Vagina (tissue), 2 donors: ENCODE measurements around the gene CFAP221. TPM values are rescaled to one million over a fixed set of nuclear protein-coding genes. Genes with fewer than 3 reads are reported as not detected.
"Not testable (repeated sequence)": the region's sequence is repeated elsewhere in the genome, so short reads cannot be mapped to it uniquely, and the experiment has no call there.

Source experiments
- DNase-seq, 2 donors: peaks; one replicate each; pipeline ENCODE4 v3.0.0-alpha.2; 2017; ENCODE audit errors: extremely low spot score in 2 of 2
- H3K27ac ChIP-seq: fragments of 200-600 bp; sonication (generic); one replicate; pipeline ENCODE4 v1.5.1; 2019
- H3K27me3 ChIP-seq: fragments of 200-600 bp; sonication (generic); one replicate; pipeline ENCODE4 v1.5.1; 2019
- H3K36me3 ChIP-seq, 2 donors: fragments of 200-600 bp; sonication (generic); one replicate each; pipeline ENCODE4 v1.5.1; 2017 to 2019
- H3K4me1 ChIP-seq: fragments of 200-600 bp; sonication (generic); one replicate; pipeline ENCODE4 v1.5.1; 2019
- H3K4me3 ChIP-seq, 2 donors: fragments of 200-600 bp; sonication (generic); 1 replicate in 1 of 2; 2 replicates in 1 of 2; pipeline ENCODE4 v1.5.1; 2016 to 2019
- H3K9me3 ChIP-seq: fragments of 200-600 bp; sonication (generic); one replicate; pipeline ENCODE4 v1.5.1; 2019
- CTCF ChIP-seq, 3 experiments: fragments of 450-650 bp in 2 of 3; fragments of 200-600 bp in 1 of 3; sonication (generic) in 1 of 3; IDR thresholded peaks; one replicate each; pipeline ENCODE4 v1.5.1; 2017 to 2019; ENCODE audit warnings: antibody characterized with exemption in 3 of 3, mild to moderate bottlenecking in 2 of 3, moderate library complexity in 2 of 3
- POLR2A ChIP-seq, 2 donors: fragments of 450-650 bp; IDR thresholded peaks; one replicate each; pipeline ENCODE4 v1.6.1; 2017; ENCODE audit warnings: antibody characterized with exemption in 2 of 2, mild to moderate bottlenecking in 2 of 2, moderate library complexity in 2 of 2
- POLR2AphosphoS5 ChIP-seq, 2 donors: sonication (generic); formaldehyde crosslinking; IDR thresholded peaks; one replicate each; pipeline ENCODE4 v1.9.0; 2017; ENCODE audit warnings: antibody characterized with exemption in 2 of 2, mild to moderate bottlenecking in 2 of 2, low read depth in 1 of 2; ENCODE audit not compliant: insufficient read depth in 1 of 2
- intact Hi-C: fragments of 100-400 bp; cut with DNase I; formaldehyde crosslinking; loops from one replicate; pipeline ENCODE4 v1.15.1; 2023
- total RNA-seq: library from RNA; depleted of rRNA; stranded (reverse); fragments of >200 nt; gene quantifications from one replicate; pipeline ENCODE4 v1.2.3, GENCODE V29; 2016

The CFAP221 gene
- total RNA-seq, 1 donor from 2014 or later, result 3.9 TPM

GRCh38 chr2:119617455-119617854, 73.2 kb downstream of the CFAP221 start:
- H3K4me1 ChIP-seq, result no peaks in the 10 kb centered on the region
- no peak overlapping the region for H3K27ac ChIP-seq
- peaks cover 9% of the 10 kb centered on the region for H3K9me3 ChIP-seq
- no peaks in the 10 kb centered on the region for H3K27me3 ChIP-seq
- no peak overlapping the region for H3K4me3 ChIP-seq
- intact Hi-C loops, result no loop called here
- no peaks in the 10 kb centered on the region for H3K36me3 ChIP-seq
- TF ChIP-seq POLR2A (IDR thresholded peaks at IDR 0.05), result no peak
- no peak for TF ChIP-seq POLR2AphosphoS5 (IDR thresholded peaks at IDR 0.05; ENCODE audit: insufficient read depth in 1 of 2, low read depth in 1 of 2)
- DNase-seq, result no peak

- H3K27ac ChIP-seq, H3K36me3 ChIP-seq, H3K27me3 ChIP-seq, intact Hi-C loops, DNase-seq, H3K4me1 ChIP-seq, H3K9me3 ChIP-seq, H3K4me3 ChIP-seq: not testable (repeated sequence)
These were observed 74.5 kb downstream of the CFAP221 start for GRCh38 chr2:119618725-119619124.

- TF ChIP-seq POLR2AphosphoS5 (IDR thresholded peaks at IDR 0.05; ENCODE audit: insufficient read depth in 1 of 2, low read depth in 1 of 2), result no peak
- no peak for TF ChIP-seq POLR2A (IDR thresholded peaks at IDR 0.05)
- TF ChIP-seq CTCF (IDR thresholded peaks at IDR 0.05), result no peak
- Histone ChIP-seq H3K4me1 (no peaks in the 10 kb centered on the region), H3K36me3 (no peaks in the 10 kb centered on the region), H3K9me3 (no peaks in the 10 kb centered on the region), H3K27me3 (no peaks in the 10 kb centered on the region), H3K4me3 (no peak overlapping the region), H3K27ac (no peak overlapping the region)
- intact Hi-C loops, result no loop called here
- DNase-seq, result no peak
These were observed 81.0 kb downstream of the CFAP221 start for GRCh38 chr2:119625226-119625625.

GRCh38 chr2:119629323-119629825, 85.1 kb downstream of the CFAP221 start:
- Histone ChIP-seq H3K4me1 (no peaks in the 10 kb centered on the region), H3K9me3 (no peaks in the 10 kb centered on the region), H3K27me3 (no peaks in the 10 kb centered on the region), H3K27ac (no peak overlapping the region), H3K36me3 (no peaks in the 10 kb centered on the region), H3K4me3 (no peak overlapping the region)
- TF ChIP-seq POLR2A (IDR thresholded peaks at IDR 0.05), result no peak
- TF ChIP-seq CTCF (IDR thresholded peaks at IDR 0.05), result no peak
- no peak for TF ChIP-seq POLR2AphosphoS5 (IDR thresholded peaks at IDR 0.05; ENCODE audit: insufficient read depth in 1 of 2, low read depth in 1 of 2)
- DNase-seq, result no peak
- intact Hi-C loops, result no loop called here

GRCh38 chr2:119630121-119630520, 85.9 kb downstream of the CFAP221 start:
- DNase-seq, result no peak
- Histone ChIP-seq H3K36me3 (no peaks in the 10 kb centered on the region), H3K27me3 (no peaks in the 10 kb centered on the region), H3K4me3 (no peak overlapping the region), H3K4me1 (no peaks in the 10 kb centered on the region), H3K27ac (no peak overlapping the region), H3K9me3 (no peaks in the 10 kb centered on the region)
- intact Hi-C loops, result no loop called here
- no peak for TF ChIP-seq CTCF (IDR thresholded peaks at IDR 0.05)
- no peak for TF ChIP-seq POLR2A (IDR thresholded peaks at IDR 0.05)
- TF ChIP-seq POLR2AphosphoS5 (IDR thresholded peaks at IDR 0.05; ENCODE audit: insufficient read depth in 1 of 2, low read depth in 1 of 2), result no peak

GRCh38 chr2:119637371-119637770, 93.1 kb downstream of the CFAP221 start:
- TF ChIP-seq POLR2A (IDR thresholded peaks at IDR 0.05) (no peak), CTCF (IDR thresholded peaks at IDR 0.05) (no peak), POLR2AphosphoS5 (IDR thresholded peaks at IDR 0.05; ENCODE audit: insufficient read depth in 1 of 2, low read depth in 1 of 2) (no peak)
- no peak overlapping the region for H3K27ac ChIP-seq
- no peaks in the 10 kb centered on the region for H3K9me3 ChIP-seq
- H3K27me3 ChIP-seq, result no peaks in the 10 kb centered on the region
- DNase-seq, result no peak
- no peak overlapping the region for H3K4me3 ChIP-seq
- intact Hi-C loops, result no loop called here
- H3K36me3 ChIP-seq, result no peaks in the 10 kb centered on the region
- peaks cover 16% of the 10 kb centered on the region for H3K4me1 ChIP-seq
